NCI-H187 (cell line): ENCODE results near the gene KLHL4.
"Not testable (repeated sequence)": the region's sequence is repeated elsewhere in the genome, so short reads cannot be mapped to it uniquely, and the experiment has no call there.

Experiments
- DNase-seq, 2 experiments: peaks; one replicate each; lab custom pipeline; 2025; lab: John Stamatoyannopoulos, UW

Gene KLHL4

DNA sequence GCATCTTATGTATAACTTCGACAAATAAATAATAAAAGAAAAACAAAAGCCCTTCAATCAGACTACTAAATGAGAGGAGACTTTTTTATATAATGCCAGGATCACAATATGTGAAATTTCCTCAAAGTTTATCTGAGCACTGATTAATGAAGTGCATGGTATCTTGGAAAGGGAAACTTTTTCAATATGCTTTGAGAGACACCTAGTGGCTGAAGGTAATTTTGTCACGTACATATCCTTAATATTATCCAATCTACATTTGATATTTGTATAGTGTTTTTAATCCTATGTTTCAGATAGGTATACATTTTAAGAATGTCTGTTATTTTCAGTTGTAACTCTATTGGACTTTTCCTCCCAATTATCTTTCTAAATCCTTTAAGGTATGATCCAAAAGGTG lies 146.8 kb downstream of the KLHL4 start:
- no peak for DNase-seq

DNA sequence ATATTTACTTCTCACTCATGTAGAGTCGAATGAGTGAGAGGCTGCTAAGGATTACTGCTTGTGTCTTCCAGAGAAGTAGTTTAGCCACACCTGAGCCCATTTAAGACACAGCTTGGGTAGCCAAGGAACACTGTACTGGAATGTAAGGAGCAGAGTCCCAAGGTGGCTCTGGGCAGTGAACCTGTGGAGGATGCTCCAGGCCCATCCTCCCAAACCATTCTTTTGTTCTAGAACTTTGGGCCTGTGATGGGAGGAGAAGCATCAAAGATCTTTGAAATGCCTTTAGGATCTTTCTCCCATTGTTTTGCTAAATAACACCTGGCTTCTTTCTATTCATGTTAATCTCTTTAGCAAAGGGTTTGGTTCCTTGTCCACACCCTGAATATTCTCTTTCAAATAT lies 162.2 kb downstream of the KLHL4 start:
- DNase-seq: no peak

DNA sequence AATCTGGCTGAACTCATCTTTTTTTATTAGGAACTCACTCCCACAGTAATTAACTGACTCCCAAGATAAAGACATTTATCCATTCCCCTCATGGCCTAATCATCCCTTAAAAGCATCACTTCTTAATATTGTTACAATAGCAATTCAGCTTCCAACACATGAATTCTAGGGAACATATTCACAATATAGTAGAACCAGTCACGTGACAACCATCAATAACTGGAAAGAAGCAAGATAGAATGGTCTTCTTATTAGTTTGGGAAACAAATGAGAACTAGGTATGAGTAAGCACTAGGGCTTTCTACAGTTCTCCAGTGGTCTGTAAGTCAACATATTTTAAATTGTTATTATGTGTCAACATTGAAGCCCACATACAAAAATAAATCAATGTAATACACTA lies 170.1 kb downstream of the KLHL4 start:
- no peak for DNase-seq

DNA sequence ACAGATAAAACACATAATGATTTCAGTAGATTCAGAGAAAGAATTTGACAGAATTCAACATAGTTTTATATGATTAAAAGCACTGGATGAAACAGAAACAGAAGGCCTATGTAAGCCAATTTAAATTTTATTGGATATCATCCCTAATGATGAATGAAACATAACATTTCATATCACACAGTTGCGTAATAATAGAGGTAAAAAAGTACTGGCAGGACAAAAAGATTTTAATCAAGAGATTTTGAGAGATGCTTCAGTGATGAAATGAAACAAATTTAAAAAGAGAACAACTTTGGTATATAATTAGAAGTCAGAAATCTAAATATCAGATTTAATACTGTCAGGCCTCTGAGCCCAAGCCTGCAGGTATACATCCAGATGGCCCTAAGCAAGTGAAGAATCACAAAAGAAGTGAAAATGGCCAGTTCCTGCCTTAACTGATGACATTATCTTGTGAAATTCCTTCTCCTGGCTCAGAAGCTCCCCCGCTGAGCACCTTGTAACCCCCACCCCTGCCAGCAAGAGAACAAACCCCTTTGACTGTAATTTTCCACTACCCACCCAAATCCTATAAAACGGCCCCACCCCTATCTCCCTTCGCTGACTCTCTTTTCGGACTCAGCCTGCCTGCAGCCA lies 170.6 kb downstream of the KLHL4 start:
- not testable (repeated sequence) for DNase-seq

DNA sequence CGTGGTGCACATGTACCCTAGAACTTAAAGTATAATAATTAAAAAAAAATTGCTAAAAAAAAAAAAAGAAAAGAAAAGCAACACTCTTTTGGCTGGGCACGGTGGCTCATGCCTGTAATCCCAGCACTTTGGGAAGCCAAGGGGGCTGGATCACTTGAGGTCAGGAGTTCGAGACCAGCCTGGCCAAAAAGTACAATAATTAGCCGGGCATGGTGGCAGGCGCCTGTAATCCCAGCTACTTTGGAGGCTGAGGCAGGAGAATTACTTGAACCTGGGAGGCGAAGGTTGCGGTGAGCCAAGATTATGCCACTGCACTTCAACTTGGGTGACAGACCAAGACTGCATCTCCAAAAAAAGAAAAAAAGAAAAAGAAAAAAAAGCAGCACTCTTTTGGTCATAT lies 171.6 kb downstream of the KLHL4 start:
- not testable (repeated sequence) for DNase-seq

DNA sequence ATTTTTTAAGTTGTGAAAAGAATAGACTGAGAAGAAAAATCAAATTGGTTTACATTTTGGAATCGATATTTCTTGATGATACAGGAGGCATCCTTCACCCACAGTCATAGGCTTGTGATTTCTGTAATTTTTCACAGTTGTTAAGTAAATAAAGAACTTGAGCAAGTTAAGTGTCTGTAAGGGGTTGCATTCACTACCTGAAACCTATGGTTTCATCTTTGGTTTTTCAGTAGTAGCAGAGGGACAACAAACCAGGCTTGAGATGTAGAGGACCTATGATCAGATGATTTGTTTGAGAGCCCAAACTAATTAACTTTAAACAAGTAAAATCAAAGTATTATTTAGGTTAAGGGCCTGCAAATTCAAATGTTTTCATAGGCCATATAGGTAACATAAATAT lies 175.6 kb downstream of the KLHL4 start:
- DNase-seq: no peak

DNA sequence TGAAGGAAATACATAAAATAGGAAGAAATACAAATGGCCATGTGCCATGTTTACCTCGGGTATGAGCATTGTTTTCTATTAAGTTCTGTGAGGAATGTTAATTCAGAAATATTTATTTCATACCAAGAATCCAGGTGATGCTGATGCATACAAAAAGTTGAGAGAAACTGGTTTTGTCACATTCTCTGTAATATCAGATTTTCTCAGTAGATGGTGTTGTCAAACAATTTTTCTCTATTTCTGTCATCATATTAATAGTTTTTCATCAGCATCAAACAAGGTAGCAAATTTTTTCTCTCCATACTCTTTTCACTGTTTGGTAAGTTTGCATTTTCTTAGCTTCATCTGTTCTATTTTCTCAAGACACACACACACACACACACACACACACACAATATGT lies 179.8 kb downstream of the KLHL4 start:
- no peak for DNase-seq

DNA sequence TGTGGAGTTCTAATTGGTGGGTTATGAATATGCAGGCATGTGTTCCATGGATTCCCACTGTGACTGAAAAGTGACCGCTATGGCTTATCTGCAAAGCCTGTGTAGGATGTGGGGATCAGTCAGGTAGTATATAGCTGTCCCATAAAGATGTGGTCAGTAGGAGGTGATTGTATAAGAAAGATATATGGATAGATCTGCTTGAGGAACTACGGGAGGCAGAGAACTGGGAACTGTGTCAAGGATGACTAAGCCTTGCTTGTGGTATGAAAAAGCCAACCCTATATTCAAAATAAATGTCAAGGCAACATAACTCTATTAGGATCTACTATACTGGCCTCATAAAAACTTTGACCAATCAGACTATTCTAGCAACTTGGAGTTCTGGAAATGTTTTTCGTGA lies 185.2 kb downstream of the KLHL4 start:
- DNase-seq: no peak

DNA sequence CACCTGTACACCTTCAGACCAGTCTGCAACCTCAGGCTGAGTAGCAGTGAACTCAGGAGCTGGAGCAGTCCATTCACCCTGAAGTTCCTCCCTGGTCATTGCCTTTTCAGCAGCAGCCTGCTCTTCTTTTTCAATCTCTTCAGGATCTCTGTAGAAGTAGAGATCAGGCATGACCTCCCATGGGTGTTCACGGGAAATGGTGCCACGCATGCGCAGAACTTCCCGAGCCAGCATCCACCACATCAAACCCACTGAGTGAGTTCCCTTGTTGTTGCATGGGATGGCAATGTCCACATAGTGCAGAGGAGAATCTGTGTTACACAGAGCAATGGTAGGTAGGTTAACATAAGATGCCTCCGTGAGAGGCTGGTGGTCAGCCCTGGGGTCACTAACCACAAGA lies 185.9 kb downstream of the KLHL4 start:
- not testable (repeated sequence) for DNase-seq

DNA sequence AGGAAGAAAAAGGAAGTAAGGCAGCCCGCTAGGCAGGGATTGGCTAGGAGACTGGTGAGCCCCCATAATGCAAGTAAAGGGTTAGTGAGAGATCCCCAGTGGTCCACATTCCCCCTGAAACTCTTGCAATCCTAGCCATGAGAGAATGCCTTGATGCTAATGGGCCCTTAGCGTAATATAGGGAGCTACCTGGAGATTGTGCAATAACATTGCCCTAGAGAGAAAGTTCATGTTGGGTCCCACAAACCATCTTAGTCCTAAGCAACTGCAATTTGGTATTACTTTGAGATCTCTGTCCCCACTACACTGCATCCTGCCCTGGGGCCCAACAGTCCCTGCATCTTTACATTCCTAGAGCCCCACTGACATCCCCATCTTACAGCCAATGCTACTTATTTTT lies 188.5 kb downstream of the KLHL4 start:
- no peak for DNase-seq

DNA sequence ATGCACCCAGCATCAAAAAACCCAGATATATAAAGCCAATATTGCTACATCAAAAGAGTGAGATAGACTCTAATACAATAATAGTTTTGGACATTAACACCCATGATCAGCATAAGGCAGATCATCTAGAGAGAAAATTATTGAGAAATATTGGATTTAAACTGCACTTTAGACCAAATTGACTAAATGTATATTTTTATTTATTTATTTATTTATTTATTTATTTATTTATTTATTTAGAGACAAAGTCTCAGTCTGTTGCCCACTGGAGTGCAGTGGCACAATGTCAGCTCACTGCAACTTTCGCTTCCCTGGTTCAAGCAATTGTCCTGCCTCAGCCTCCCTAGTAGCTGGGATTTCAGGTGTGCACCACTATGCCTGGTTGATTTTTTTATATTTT lies 193.0 kb downstream of the KLHL4 start:
- DNase-seq: no peak
